Chondrocyte (in vitro differentiated cells): ENCODE data around the gene WDTC1. TPM values are rescaled to one million over a fixed set of nuclear protein-coding genes. Genes with fewer than 3 reads are reported as not detected.

Source experiments
- DNase-seq: peaks from one replicate; pipeline ENCODE4 v3.0.0; 2021; ENCODE audit warnings: mixed read lengths, low spot score
- H3K27ac Mint-ChIP-seq: one replicate; pipeline ENCODE4 v1.8.0; 2021; ENCODE audit warnings: mild to moderate bottlenecking, moderate library complexity, mixed read lengths; ENCODE audit not compliant: unreplicated experiment
- H3K27me3 Mint-ChIP-seq: 2 replicates; pipeline ENCODE4 v1.8.0; 2021; ENCODE audit warnings: low read depth, mixed read lengths
- H3K36me3 Mint-ChIP-seq: 2 replicates; pipeline ENCODE4 v1.8.0; 2021; ENCODE audit warnings: low read depth, mixed read lengths
- H3K4me1 Mint-ChIP-seq: 2 replicates; pipeline ENCODE4 v1.8.0; 2021; ENCODE audit warnings: low read depth, mild to moderate bottlenecking, mixed read lengths
- H3K4me3 Mint-ChIP-seq: one replicate; pipeline ENCODE4 v1.8.0; 2021; ENCODE audit warnings: mild to moderate bottlenecking, moderate library complexity, mixed read lengths; ENCODE audit not compliant: unreplicated experiment
- H3K9me3 Mint-ChIP-seq: 2 replicates; pipeline ENCODE4 v1.8.0; 2021; ENCODE audit warnings: low read depth, mixed read lengths
- total RNA-seq: library from RNA; stranded (reverse); gene quantifications from 3 replicates; pipeline ENCODE4 v1.2.1, GENCODE V29; 2021
- TF ChIP-seq, protein P1 (sequence below): fragments of 200-600 bp; sonication (generic); IDR thresholded peaks from 2 replicates; pipeline ENCODE4 v1.5.0; 2021; ENCODE audit warnings: antibody characterized with exemption, mild to moderate bottlenecking, moderate library complexity

Gene WDTC1
- total RNA-seq, 1 donor from 2014 or later = 30.8 TPM

DNA sequence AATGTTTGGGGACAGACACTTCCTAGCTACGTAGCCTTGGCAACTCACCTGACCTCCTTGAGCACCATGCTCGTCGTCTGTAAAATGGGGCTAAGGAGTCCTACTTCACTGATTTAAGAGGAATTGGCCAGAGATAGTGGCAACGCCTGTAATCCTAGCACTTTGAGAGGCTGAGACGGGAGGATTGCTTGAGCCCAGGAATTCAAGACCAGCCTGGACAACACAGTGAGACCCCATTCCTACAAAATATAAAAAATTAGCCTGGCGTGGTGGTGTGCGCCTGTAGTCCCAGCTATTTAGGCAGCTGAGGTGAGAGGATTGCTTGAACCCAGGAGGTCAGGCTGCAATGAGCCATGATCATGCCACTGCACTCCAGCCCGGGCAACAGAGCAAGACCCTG, 111.9 kb downstream of the WDTC1 start:
- no peaks in the 10 kb centered on the region for H3K36me3 Mint-ChIP-seq
- no peaks in the 10 kb centered on the region for H3K27me3 Mint-ChIP-seq
- H3K4me1 Mint-ChIP-seq = peaks cover 14% of the 10 kb centered on the region
- no peaks in the 10 kb centered on the region for H3K9me3 Mint-ChIP-seq
- TF ChIP-seq, protein P1, sequence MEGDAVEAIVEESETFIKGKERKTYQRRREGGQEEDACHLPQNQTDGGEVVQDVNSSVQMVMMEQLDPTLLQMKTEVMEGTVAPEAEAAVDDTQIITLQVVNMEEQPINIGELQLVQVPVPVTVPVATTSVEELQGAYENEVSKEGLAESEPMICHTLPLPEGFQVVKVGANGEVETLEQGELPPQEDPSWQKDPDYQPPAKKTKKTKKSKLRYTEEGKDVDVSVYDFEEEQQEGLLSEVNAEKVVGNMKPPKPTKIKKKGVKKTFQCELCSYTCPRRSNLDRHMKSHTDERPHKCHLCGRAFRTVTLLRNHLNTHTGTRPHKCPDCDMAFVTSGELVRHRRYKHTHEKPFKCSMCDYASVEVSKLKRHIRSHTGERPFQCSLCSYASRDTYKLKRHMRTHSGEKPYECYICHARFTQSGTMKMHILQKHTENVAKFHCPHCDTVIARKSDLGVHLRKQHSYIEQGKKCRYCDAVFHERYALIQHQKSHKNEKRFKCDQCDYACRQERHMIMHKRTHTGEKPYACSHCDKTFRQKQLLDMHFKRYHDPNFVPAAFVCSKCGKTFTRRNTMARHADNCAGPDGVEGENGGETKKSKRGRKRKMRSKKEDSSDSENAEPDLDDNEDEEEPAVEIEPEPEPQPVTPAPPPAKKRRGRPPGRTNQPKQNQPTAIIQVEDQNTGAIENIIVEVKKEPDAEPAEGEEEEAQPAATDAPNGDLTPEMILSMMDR = no peak
- H3K27ac Mint-ChIP-seq = no peak overlapping the region
- no peak overlapping the region for H3K4me3 Mint-ChIP-seq
- DNase-seq = no peak

DNA sequence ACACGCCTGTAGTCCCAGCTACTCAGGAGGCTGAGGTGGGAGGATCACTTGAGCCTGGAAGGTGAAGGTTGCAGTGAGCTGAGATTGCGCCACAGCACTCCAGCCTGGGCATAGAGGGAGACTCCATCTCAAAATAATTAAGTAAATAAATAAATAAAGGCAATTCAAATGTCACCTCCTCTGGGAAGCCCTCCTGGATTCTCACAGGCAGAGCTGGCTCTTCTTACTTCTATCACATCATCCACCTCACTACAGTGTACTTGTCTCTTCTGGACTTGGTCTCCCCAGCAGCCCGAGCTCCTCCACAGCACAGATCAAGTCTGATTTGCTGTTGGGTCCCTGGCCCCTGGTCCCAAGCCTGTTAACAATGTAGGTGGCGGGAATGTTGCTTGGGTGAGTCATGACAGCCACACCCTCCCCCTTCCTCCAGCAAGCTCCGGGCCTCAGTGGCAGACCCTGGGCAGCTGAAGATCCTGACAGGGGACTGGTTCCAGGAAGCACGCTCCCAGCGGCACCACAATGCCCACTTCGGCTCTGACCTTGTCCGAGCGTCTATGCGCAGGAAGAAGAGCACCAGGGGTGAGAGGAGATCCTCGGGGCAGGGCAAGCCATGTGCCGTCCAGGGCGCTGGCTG, 112.7 kb downstream of the WDTC1 start:
- no peak overlapping the region for H3K27ac Mint-ChIP-seq
- no peaks in the 10 kb centered on the region for H3K9me3 Mint-ChIP-seq
- no peaks in the 10 kb centered on the region for H3K36me3 Mint-ChIP-seq
- H3K4me3 Mint-ChIP-seq = no peak overlapping the region
- H3K4me1 Mint-ChIP-seq = peaks cover 12% of the 10 kb centered on the region
- H3K27me3 Mint-ChIP-seq = no peaks in the 10 kb centered on the region
- DNase-seq = no peak
- TF ChIP-seq, protein P1 = no peak

DNA sequence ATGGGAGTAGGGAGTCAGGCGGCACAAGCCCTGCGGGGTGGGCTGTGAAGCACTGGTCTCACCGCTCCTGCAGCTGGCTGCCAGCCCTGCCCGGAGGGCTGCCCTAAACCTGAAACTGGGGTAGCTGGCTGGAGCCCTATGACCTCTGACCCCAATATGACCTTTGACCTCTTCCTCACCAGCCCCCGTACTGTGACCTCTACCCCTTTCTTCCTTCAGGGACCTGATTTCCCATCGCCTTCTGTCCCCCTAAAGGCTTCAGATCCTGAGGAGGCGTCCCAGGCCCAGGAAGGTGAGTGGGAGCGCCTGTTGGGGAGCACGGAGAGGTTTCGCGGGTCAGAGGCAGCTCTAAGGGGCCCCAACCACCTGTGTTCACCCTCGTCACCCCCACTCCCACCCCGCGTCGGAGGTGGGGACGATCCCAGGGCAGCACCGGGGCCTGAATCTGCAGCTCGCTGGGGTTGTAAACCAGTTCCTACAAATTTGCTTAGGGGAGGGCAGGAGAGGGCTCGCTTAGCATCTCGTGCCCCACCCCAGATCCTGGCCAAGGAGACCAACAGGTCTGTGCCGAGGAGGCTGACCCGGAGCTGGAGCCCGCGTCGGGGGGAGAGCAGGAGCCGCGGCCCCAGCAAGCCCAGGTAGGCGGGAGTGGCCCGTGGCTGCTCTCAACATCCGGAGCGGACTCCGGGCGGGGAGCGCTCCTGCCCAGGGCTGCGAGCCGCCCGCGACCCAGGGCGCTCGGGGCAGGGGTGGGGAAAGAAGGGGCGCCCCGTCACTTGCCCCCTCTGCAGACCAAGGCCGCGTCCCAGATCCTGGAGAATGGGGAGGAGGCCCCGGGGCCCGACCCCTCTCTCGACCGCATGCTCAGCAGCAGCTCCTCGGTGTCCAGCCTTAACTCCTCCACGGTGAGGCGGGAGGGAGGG, 114.7 kb downstream of the WDTC1 start:
- peak overlapping the region; percentile 46 for H3K4me3 Mint-ChIP-seq
- TF ChIP-seq, protein P1 = no peak

DNA sequence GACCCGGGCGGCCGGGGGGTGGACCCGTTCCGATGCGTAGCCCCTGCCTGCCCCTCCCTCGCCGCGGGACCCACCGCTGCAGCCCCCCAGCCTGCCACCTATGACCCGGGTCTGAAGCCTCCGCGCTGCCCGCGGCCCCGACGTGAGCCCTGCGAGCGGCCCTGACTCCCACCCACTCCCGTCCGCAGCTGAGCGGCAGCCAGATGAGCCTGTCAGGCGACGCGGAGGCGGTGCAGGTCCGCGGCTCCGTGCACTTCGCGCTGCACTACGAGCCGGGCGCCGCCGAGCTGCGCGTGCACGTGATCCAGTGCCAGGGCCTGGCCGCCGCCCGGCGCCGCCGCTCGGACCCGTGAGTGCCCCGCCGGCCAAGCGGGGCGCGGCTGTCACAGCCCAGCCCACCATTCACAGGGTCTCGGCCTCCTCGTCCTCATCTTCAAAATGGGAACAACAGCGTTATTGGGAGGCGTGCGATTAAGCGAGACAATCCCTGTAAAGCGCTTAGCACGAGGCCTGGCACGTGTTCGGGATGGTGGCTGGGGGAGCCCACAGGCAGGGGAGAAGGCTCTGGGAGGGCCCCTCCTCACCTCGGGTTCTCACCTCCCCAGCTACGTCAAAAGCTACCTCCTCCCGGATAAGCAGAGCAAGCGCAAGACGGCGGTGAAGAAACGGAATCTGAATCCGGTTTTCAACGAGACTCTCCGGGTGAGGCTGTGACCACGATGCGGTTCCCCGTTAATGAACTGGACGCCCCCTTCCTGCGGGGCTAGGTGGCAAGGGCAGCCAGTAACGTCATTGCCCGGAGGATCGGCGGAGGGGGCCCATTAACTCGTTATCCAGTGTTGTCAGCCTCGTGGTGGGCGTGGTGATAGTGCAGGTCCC, 115.6 kb downstream of the WDTC1 start:
- Mint-ChIP-seq H3K4me1 (peaks cover 8% of the 10 kb centered on the region), H3K36me3 (peaks cover 5% of the 10 kb centered on the region), H3K4me3 (peak overlapping the region; percentile 54), H3K9me3 (no peaks in the 10 kb centered on the region), H3K27ac (no peak overlapping the region), H3K27me3 (no peaks in the 10 kb centered on the region)
- no peak for DNase-seq
- TF ChIP-seq, protein P1 = peak; percentile 45

More for the DNA sequence above, 114.7 kb downstream of the WDTC1 start:
- H3K36me3 Mint-ChIP-seq = peaks cover 5% of the 10 kb centered on the region
- H3K4me1 Mint-ChIP-seq = peaks cover 8% of the 10 kb centered on the region
- DNase-seq = no peak
- no peak overlapping the region for H3K27ac Mint-ChIP-seq
- H3K27me3 Mint-ChIP-seq = no peaks in the 10 kb centered on the region
- H3K9me3 Mint-ChIP-seq = no peaks in the 10 kb centered on the region
